HG02852 (cell line): ENCODE results near the gene RIF1.

Experiments
- ATAC-seq: cut with Tn5 transposase; IDR thresholded peaks from one replicate; pipeline ENCODE4 v1.9.1; 2021; ENCODE audit warnings: mild to moderate bottlenecking, moderate library complexity; ENCODE audit not compliant: unreplicated experiment

Gene RIF1

DNA sequence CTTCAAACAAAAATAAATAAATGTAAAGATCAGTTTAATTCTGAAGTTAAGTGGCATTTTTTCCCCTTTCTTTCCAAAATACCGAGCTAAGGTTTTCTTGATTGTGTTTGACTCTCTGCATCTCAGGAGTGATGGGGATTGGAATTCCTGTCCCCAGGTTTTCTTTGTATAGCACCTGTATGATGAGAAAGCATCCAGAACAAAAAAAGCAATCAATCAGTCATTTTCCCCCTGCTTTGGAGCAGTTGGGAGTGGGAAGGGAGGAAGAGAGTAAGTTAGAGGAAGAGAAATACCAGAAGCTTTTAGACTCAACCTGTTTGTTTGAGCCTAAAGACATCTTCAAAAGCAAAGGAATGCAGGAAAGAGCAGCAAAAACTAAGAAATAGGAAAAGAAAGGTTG lies 88.5 kb downstream of the RIF1 start:
- no peak for ATAC-seq

DNA sequence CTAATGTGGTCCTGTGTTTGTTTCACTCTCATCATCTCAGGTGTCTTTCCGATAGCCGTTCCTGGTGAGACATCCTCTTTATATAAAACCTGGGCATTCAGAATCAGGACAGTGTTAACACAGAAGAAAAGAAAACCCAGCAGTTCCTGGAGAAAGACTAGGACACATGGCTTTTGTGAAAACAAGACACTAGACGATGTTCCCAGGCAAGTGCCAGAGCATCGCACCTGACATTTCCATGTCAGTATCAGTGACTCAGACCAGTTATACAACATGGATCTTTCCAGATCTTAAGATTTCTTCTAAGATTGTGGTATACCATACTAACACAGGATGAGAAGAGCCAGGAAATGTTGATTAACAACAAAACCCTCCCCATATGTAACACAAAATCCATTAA lies 96.5 kb downstream of the RIF1 start:
- no peak for ATAC-seq

DNA sequence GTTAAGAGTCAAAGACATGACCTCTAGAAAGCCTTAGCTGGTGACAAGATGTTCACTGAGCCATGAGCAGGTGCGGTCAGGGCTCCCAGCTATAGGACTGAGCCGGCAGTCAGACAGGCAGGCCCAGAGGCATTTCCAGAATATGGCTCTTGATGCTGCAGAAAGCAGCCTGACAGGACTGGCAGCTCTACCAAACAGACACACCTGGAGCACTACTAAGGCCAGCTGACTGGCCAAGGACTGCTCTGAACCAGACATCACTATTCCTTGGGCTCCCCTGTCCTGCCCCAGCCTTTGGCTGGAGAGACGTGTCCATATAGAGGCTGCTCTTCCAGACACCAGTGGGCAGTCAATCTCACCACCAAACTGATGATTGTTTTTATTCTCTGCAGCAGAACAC lies 98.8 kb downstream of the RIF1 start:
- no peak for ATAC-seq

GRCh38 chr2:151518802-151519201 lies 109.1 kb downstream of the RIF1 start:
- no peak for ATAC-seq

DNA sequence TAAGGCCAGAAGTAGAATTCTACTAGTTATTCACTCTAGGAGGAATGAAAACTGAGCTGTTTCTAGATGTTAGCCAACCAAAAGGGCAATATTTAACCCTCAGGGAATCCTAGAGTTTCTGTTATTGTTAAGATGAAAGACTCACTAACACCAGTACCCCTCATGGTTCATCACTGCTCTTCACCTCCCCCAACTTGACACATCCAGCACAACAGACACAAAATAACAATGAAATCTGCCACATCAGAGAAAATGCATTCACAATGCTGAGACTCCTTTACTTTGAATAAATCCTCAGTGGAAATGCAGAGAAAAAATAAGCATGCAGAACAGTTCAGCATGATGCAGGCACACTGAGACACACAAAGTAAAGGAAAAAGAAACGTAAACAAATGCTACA lies 111.3 kb downstream of the RIF1 start:
- no peak for ATAC-seq

DNA sequence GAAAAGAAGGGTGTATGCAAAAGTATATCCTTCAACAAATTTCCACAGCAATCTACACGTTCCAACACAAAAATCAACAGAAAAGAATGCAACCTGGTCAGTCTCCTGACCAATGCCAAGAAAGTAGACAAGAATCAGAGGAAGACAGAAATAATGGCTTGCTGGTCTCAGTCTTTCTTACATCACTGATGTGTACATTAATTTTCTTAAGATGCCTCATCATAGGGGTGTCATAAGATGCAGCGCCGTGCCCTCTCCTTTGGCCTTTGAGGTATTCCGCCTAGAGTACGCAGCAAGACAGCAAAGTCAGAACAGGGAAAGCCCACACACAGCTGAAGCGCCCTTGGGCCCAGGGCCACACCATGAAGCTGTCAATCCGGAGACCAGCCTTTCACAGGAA lies 112.9 kb downstream of the RIF1 start:
- no peak for ATAC-seq

- no peak for ATAC-seq
Observed at GRCh38 chr2:151523850-151524249, 114.1 kb downstream of the RIF1 start.

GRCh38 chr2:151525821-151526373 lies 116.2 kb downstream of the RIF1 start:
- no peak for ATAC-seq

GRCh38 chr2:151526572-151527090 lies 116.9 kb downstream of the RIF1 start:
- no peak for ATAC-seq
